Right lobe of liver (tissue), 4 donors: ENCODE measurements around the gene ABHD8.
A peak's percentile ranks its signal among the peaks of the same experiment; 100 is the strongest.

Experiments
- POLR2A ChIP-seq: fragments of 450-650 bp; IDR thresholded peaks from one replicate; pipeline ENCODE4 v1.6.1; 2017; ENCODE audit warnings: antibody characterized with exemption, mild to moderate bottlenecking
- TF ChIP-seq, protein P1 (sequence below), 4 donors: fragments of 200-600 bp in 3 of 4; fragments of 450-650 bp in 1 of 4; IDR thresholded peaks; one replicate each; pipeline versions ENCODE4 v1.5.1 to v1.8.0; 2016 to 2022; ENCODE audit warnings: antibody characterized with exemption in 4 of 4, mild to moderate bottlenecking in 2 of 4
- donor health status: DM: no; HTN: no; CAD: no.
- donor health status: DM: no; HTN: no; CAD: no.
- donor health status: DM: no; HTN: yes; CAD: no.

GRCh38 chr19:17305517-17306284, 2.5 kb upstream of the ABHD8 start, which contains the start of gene MRPL34:
- TF ChIP-seq, protein P1, sequence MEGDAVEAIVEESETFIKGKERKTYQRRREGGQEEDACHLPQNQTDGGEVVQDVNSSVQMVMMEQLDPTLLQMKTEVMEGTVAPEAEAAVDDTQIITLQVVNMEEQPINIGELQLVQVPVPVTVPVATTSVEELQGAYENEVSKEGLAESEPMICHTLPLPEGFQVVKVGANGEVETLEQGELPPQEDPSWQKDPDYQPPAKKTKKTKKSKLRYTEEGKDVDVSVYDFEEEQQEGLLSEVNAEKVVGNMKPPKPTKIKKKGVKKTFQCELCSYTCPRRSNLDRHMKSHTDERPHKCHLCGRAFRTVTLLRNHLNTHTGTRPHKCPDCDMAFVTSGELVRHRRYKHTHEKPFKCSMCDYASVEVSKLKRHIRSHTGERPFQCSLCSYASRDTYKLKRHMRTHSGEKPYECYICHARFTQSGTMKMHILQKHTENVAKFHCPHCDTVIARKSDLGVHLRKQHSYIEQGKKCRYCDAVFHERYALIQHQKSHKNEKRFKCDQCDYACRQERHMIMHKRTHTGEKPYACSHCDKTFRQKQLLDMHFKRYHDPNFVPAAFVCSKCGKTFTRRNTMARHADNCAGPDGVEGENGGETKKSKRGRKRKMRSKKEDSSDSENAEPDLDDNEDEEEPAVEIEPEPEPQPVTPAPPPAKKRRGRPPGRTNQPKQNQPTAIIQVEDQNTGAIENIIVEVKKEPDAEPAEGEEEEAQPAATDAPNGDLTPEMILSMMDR (IDR thresholded peaks at IDR 0.05) = peak; percentile 79 to 90 (median 87)
- peak; percentile 81 for TF ChIP-seq POLR2A
